Activated naive CD4-positive, alpha-beta T cell (primary cell): ENCODE data around the gene RHOJ.
"Not testable (repeated sequence)": the region's sequence is repeated elsewhere in the genome, so short reads cannot be mapped to it uniquely, and the experiment has no call there.

Experiments
- DNase-seq, 4 experiments: peaks; one replicate each; lab custom pipeline; 2025; lab: John Stamatoyannopoulos, UW

The RHOJ gene

GRCh38 chr14:63299351-63300110 is 95.3 kb downstream of the RHOJ start:
- DNase-seq = no peak

GRCh38 chr14:63300854-63301253 is 96.6 kb downstream of the RHOJ start:
- no peak for DNase-seq

GRCh38 chr14:63301891-63302534 is 97.8 kb downstream of the RHOJ start:
- no peak for DNase-seq

GRCh38 chr14:63304429-63304828 is 100.2 kb downstream of the RHOJ start:
- DNase-seq = not testable (repeated sequence)

GRCh38 chr14:63308723-63309317 is 104.6 kb downstream of the RHOJ start:
- no peak for DNase-seq

GRCh38 chr14:63318835-63319234 is 114.6 kb downstream of the RHOJ start, which contains the start of gene GPHB5:
TSS of gene GPHB5 (minus strand) at chr14:63318935. CDS start at chr14:63317849, 1,086 bp downstream.
- no peak for DNase-seq

GRCh38 chr14:63322472-63322871 is 118.2 kb downstream of the RHOJ start:
- no peak for DNase-seq

GRCh38 chr14:63322897-63323573 is 118.8 kb downstream of the RHOJ start:
- DNase-seq = no peak

GRCh38 chr14:63326840-63327239 is 122.6 kb downstream of the RHOJ start:
- DNase-seq = no peak

- DNase-seq = no peak
Observed at GRCh38 chr14:63328787-63329737, 124.8 kb downstream of the RHOJ start.

- DNase-seq = no peak
Observed at GRCh38 chr14:63342371-63342770, 138.1 kb downstream of the RHOJ start.
